A549 (cell line): ENCODE measurements around the gene RUNX1. TPM values are rescaled to one million over a fixed set of nuclear protein-coding genes. Genes with fewer than 3 reads are reported as not detected.
A peak's percentile ranks its signal among the peaks of the same experiment; 100 is the strongest.

Experiments
- ATAC-seq, 2 experiments: fragments of 200-7000 bp in 1 of 2; fragments of >200 bp in 1 of 2; cut with Nextera tagmentation in 1 of 2; cut with Tn5 transposase in 1 of 2; 3 replicates each; pipeline versions ENCODE4 v1.8.0 to v1.9.1; 2018 to 2020; ENCODE audit warnings: mild to moderate bottlenecking in 1 of 2, moderate library complexity in 1 of 2
- CTCF ChIA-PET: fragments of 300-600 bp; sonication (Branson Sonifier 250); formaldehyde crosslinking; extraction: SDS; loops from one replicate; lab custom pipeline; 2021; ENCODE audit warnings: antibody characterized with exemption, inconsistent platforms; lab: Yijun Ruan, JAX
- POLR2A ChIA-PET: fragments of 350-600 bp; formaldehyde crosslinking; extraction: SDS; loops from one replicate; lab custom pipeline; 2021; ENCODE audit warnings: antibody characterized with exemption, inconsistent platforms; lab: Yijun Ruan, JAX
- DNase-seq, 2 experiments: peaks; one replicate each; pipeline versions ENCODE4 v3.0.0 to v3.0.0-alpha.2; 2011 to 2016; ENCODE audit warnings: low read depth in 1 of 2, low spot score in 1 of 2
- FAIRE-seq: peaks from 2 replicates; lab custom pipeline; 2011; peaks lifted over from hg19 to GRCh38; lab: Jason Lieb, UNC
- H3K27ac ChIP-seq, 2 experiments: fragments of >200 bp; sonication (Bioruptor Twin); formaldehyde crosslinking; 3 replicates each; pipeline ENCODE4 v1.5.1; 2016 to 2017
- H3K4me1 ChIP-seq: fragments of >200 bp; sonication (Bioruptor Twin); formaldehyde crosslinking; 3 replicates; pipeline ENCODE4 v1.6.1; 2016
- H3K4me2 ChIP-seq: fragments of >200 bp; sonication (Bioruptor Twin); formaldehyde crosslinking; 3 replicates; pipeline ENCODE4 v1.6.1; 2016
- H3K4me3 ChIP-seq: fragments of >200 bp; sonication (Bioruptor Twin); formaldehyde crosslinking; 3 replicates; pipeline ENCODE4 v1.5.1; 2016
- H3K9me3 ChIP-seq: fragments of >200 bp; sonication (Bioruptor Twin); formaldehyde crosslinking; 3 replicates; pipeline ENCODE4 v1.6.1; 2016
- ATOH8 ChIP-seq: fragments of 250-450 bp; sonication (Bioruptor Pico); IDR thresholded peaks from 2 replicates; pipeline ENCODE4 v1.5.0; 2020; ENCODE audit warnings: low read depth, mild to moderate bottlenecking, moderate library complexity
- BHLHE40 ChIP-seq: IDR thresholded peaks from 2 replicates; pipeline ENCODE4 v1.6.1; 2012; ENCODE audit warnings: low read depth, low read length, inconsistent platforms
- CHD2 ChIP-seq: fragments of 150-350 bp; IDR thresholded peaks from 2 replicates; pipeline ENCODE4 v1.6.1; 2014; ENCODE audit warnings: low read length; ENCODE audit not compliant: partially characterized antibody
- CHD4 ChIP-seq: fragments of 200-600 bp; sonication (generic); IDR thresholded peaks from 2 replicates; pipeline ENCODE4 v1.6.1; 2016; ENCODE audit warnings: antibody characterized with exemption, mild to moderate bottlenecking, borderline replicate concordance
- FOSL2 ChIP-seq, 2 experiments: fragments of 450-650 bp in 1 of 2; fragments of >200 bp in 1 of 2; sonication (Bioruptor Twin) in 1 of 2; formaldehyde crosslinking; IDR thresholded peaks; 2 replicates each; pipeline versions ENCODE4 v1.5.0 to v1.6.1; 2016 to 2020; ENCODE audit warnings: mild to moderate bottlenecking in 1 of 2, moderate library complexity in 1 of 2
- FOXS1 ChIP-seq: fragments of 250-450 bp; sonication (Bioruptor Pico); IDR thresholded peaks from 2 replicates; pipeline ENCODE4 v1.5.0; 2020; ENCODE audit warnings: mild to moderate bottlenecking, moderate library complexity
- HDAC2 ChIP-seq: fragments of 200-600 bp; sonication (generic); IDR thresholded peaks from 2 replicates; pipeline ENCODE4 v1.6.1; 2016
- HOXA7 ChIP-seq: fragments of 250-450 bp; sonication (Bioruptor Pico); IDR thresholded peaks from 2 replicates; pipeline ENCODE4 v1.5.0; 2020; ENCODE audit warnings: mild to moderate bottlenecking, moderate library complexity
- HOXB13 ChIP-seq: fragments of 250-450 bp; sonication (Bioruptor Pico); IDR thresholded peaks from 2 replicates; pipeline ENCODE4 v1.5.0; 2020; ENCODE audit warnings: low read depth, mild to moderate bottlenecking, moderate library complexity
- JUNB ChIP-seq: fragments of >200 bp; sonication (Bioruptor Twin); formaldehyde crosslinking; IDR thresholded peaks from 2 replicates; pipeline ENCODE4 v1.6.1; 2016
- KDM1A ChIP-seq: fragments of 200-600 bp; sonication (generic); IDR thresholded peaks from 2 replicates; pipeline ENCODE4 v1.6.1; 2016; ENCODE audit warnings: low read depth, mild to moderate bottlenecking
- MAFK ChIP-seq: fragments of 450-650 bp; IDR thresholded peaks from 2 replicates; pipeline ENCODE4 v1.6.1; 2014; ENCODE audit not compliant: partially characterized antibody
- MAZ ChIP-seq: fragments of 150-350 bp; IDR thresholded peaks from 2 replicates; pipeline ENCODE4 v1.6.1; 2014; ENCODE audit warnings: antibody characterized with exemption, low read depth, low read length, borderline replicate concordance
- PHF8 ChIP-seq: fragments of 200-600 bp; sonication (generic); IDR thresholded peaks from 2 replicates; pipeline ENCODE4 v1.6.1; 2016; ENCODE audit warnings: low read depth, mild to moderate bottlenecking, antibody characterized with exemption, moderate library complexity, borderline replicate concordance
- RAD21 ChIP-seq, 2 experiments: fragments of >200 bp in 1 of 2; sonication (Bioruptor Twin) in 1 of 2; formaldehyde crosslinking in 1 of 2; IDR thresholded peaks in 1 of 2; conservative IDR thresholded peaks in 1 of 2; 2 replicates in 1 of 2; 3 replicates in 1 of 2; pipeline ENCODE4 v1.6.1; 2012 to 2018; ENCODE audit warnings: inconsistent platforms in 1 of 2
- RARB ChIP-seq: fragments of 250-450 bp; sonication (Bioruptor Pico); IDR thresholded peaks from 2 replicates; pipeline ENCODE4 v1.8.0; 2021; ENCODE audit warnings: mild to moderate bottlenecking, moderate library complexity
- RCOR1 ChIP-seq: fragments of 150-350 bp; IDR thresholded peaks from 2 replicates; pipeline ENCODE4 v1.6.1; 2014; ENCODE audit warnings: antibody characterized with exemption, low read length, low read depth
- RFX5 ChIP-seq: fragments of 450-650 bp; IDR thresholded peaks from 2 replicates; pipeline ENCODE4 v1.7.1; 2014; ENCODE audit warnings: antibody characterized with exemption, mild to moderate bottlenecking, moderate library complexity
- RNF2 ChIP-seq: fragments of 200-600 bp; sonication (generic); IDR thresholded peaks from 2 replicates; pipeline ENCODE4 v1.6.1; 2016; ENCODE audit warnings: low read depth, mild to moderate bottlenecking, antibody characterized with exemption, moderate library complexity, borderline replicate concordance
- SREBF2 ChIP-seq: fragments of 450-650 bp; IDR thresholded peaks from 2 replicates; pipeline ENCODE4 v1.6.1; 2014; ENCODE audit warnings: mild to moderate bottlenecking, moderate library complexity
- USF2 ChIP-seq: fragments of 450-650 bp; IDR thresholded peaks from 2 replicates; pipeline ENCODE4 v1.6.1; 2014; ENCODE audit warnings: antibody characterized with exemption
- ZSCAN20 ChIP-seq: fragments of 250-450 bp; sonication (Bioruptor Pico); IDR thresholded peaks from 2 replicates; pipeline ENCODE4 v1.8.0; 2022; ENCODE audit warnings: mild to moderate bottlenecking, moderate library complexity
- WGBS: methylation state at CpG from one replicate; pipeline ENCODE4 v1.1.6; 2017; ENCODE audit errors: missing lambda C conversion rate; 5-methylcytosine and 5-hydroxymethylcytosine counted together
- polyA plus RNA-seq, 4 experiments: library from polyadenylated mRNA; depleted of rRNA in 3 of 4; stranded (reverse); fragments of >200 nt; fragmentation: RNase III in 1 of 4; extraction: RNeasy Plus Mini Kit Qiagen cat#74134 plus additional on column Dnase treatment in 1 of 4; gene quantifications; 2 replicates in 3 of 4; 3 replicates in 1 of 4; pipeline ENCODE4 v1.2.3, GENCODE V29; 2011 to 2017

The RUNX1 gene
- polyA plus RNA-seq, 2 of the 4 experiments (the other 2 are of a cell fraction), result 5.5 TPM

- H3K4me2 ChIP-seq, result no peak overlapping the region
- no peak for DNase-seq
- TF ChIP-seq HOXB13 (CRISPR knock-in tag) (no peak), BHLHE40 (no peak), USF2 (no peak), FOSL2 (IDR thresholded peaks at IDR 0.05) (no peak), FOSL2 (CRISPR knock-in tag; IDR thresholded peaks at IDR 0.05) (no peak), RCOR1 (no peak), RFX5 (no peak), FOXS1 (CRISPR knock-in tag) (no peak), RARB (no peak), SREBF2 (no peak), CHD4 (no peak), KDM1A (no peak), PHF8 (no peak), MAZ (no peak), ATOH8 (CRISPR knock-in tag) (no peak), MAFK (no peak), RNF2 (no peak), HDAC2 (no peak), CHD2 (no peak)
- ChIA-PET POLR2A (no interaction called here), CTCF (no interaction called here)
- H3K27ac ChIP-seq, result no peak overlapping the region
- H3K9me3 ChIP-seq, result no peaks in the 10 kb centered on the region
- WGBS, result 68% methylated on average over 3 of the region's 3 CpGs
- no peak for ATAC-seq
- no peak for FAIRE-seq
- H3K4me1 ChIP-seq, result peaks cover 33% of the 10 kb centered on the region
- no peak overlapping the region for H3K4me3 ChIP-seq
Observed at GRCh38 chr21:35023396-35024070, 25.6 kb downstream of the RUNX1 start.

- CTCF ChIA-PET, result interaction anchor here (1.0 kb wide), 1 partner anchor 17 kb away, joined by 3 read pairs; no protein-coding TSS in a partner anchor
- WGBS, result 93% methylated on average over 3 of the region's 3 CpGs
- TF ChIP-seq BHLHE40 (no peak), CHD4 (no peak), ZSCAN20 (CRISPR knock-in tag) (no peak), RAD21 (conservative IDR thresholded peaks at IDR 0.05 in 1 of 2, IDR thresholded peaks at IDR 0.05 in 1 of 2) (no peak), RARB (no peak), HOXA7 (CRISPR knock-in tag) (no peak), JUNB (no peak)
- H3K27ac ChIP-seq, result peak overlapping the region in 1 of 2 experiments; percentile 45; a peak in 1 of 6 replicates
- H3K4me2 ChIP-seq, result no peak overlapping the region
- no peak for ATAC-seq
- POLR2A ChIA-PET, result no interaction called here
- DNase-seq, result no peak
- H3K4me3 ChIP-seq, result no peak overlapping the region
- FAIRE-seq, result no peak
- no peaks in the 10 kb centered on the region for H3K9me3 ChIP-seq
- H3K4me1 ChIP-seq, result peaks cover 23% of the 10 kb centered on the region
Observed at GRCh38 chr21:35021546-35021945, 27.6 kb downstream of the RUNX1 start.

- no peak for FAIRE-seq
- DNase-seq, result no peak
- Histone ChIP-seq H3K9me3 (no peaks in the 10 kb centered on the region), H3K4me2 (no peak overlapping the region; the same call in 2 of the 3 replicates), H3K4me1 (peaks cover 23% of the 10 kb centered on the region), H3K27ac (no peak overlapping the region), H3K4me3 (no peak overlapping the region)
- 75% methylated on average over 1 of the region's 1 CpG for WGBS
- no peak for ATAC-seq
- POLR2A ChIA-PET, result no interaction called here
- CTCF ChIA-PET, result interaction anchor here (1.0 kb wide), 1 partner anchor 16 kb away, joined by 3 read pairs; no protein-coding TSS in a partner anchor
- no peak for TF ChIP-seq PHF8
Observed at GRCh38 chr21:35020902-35021301, 28.2 kb downstream of the RUNX1 start.
